ENCODE results near the gene PHLDB1. TPM values are rescaled to one million over a fixed set of nuclear protein-coding genes. Genes with fewer than 3 reads are reported as not detected.
A peak's percentile ranks its signal among the peaks of the same experiment; 100 is the strongest.

Gene PHLDB1
- total RNA-seq, 1 donor from 2014 or later = 179 TPM

GRCh38 chr11:118615976-118616371 lies 8.6 kb downstream of the PHLDB1 start:
- Histone ChIP-seq H3K9me3 (ENCODE audit: insufficient read depth, low read depth, low read length) (no peaks in the 10 kb centered on the region), H2AFZ (ENCODE audit: low read depth, low read length) (no peak overlapping the region), H3K4me3 (ENCODE audit: insufficient read depth, low read depth, low read length) (no peak overlapping the region), H3K27me3 (ENCODE audit: insufficient read depth, low read length) (no peaks in the 10 kb centered on the region), H3K36me3 (ENCODE audit: insufficient read depth, low read length) (peaks cover 14% of the 10 kb centered on the region), H3K9ac (ENCODE audit: low read length) (no peak overlapping the region), H3K4me2 (ENCODE audit: low read length) (no peak overlapping the region), H3K27ac (ENCODE audit: low read depth, low read length) (no peak overlapping the region), H3K4me1 (ENCODE audit: insufficient read depth, low read length) (peaks cover 54% of the 10 kb centered on the region), H3K79me2 (ENCODE audit: insufficient read depth, low read length) (peaks cover 41% of the 10 kb centered on the region), H4K20me1 (ENCODE audit: insufficient read depth, low read length) (peaks cover 13% of the 10 kb centered on the region)
- H3K27me3 Mint-ChIP-seq (ENCODE audit: low read depth, unreplicated experiment) = no peaks in the 10 kb centered on the region
- peaks cover 15% of the 10 kb centered on the region for H3K36me3 Mint-ChIP-seq (ENCODE audit: low read depth, unreplicated experiment)
- no peak overlapping the region for H3K4me3 Mint-ChIP-seq (ENCODE audit: unreplicated experiment)
- TF ChIP-seq, protein P1, sequence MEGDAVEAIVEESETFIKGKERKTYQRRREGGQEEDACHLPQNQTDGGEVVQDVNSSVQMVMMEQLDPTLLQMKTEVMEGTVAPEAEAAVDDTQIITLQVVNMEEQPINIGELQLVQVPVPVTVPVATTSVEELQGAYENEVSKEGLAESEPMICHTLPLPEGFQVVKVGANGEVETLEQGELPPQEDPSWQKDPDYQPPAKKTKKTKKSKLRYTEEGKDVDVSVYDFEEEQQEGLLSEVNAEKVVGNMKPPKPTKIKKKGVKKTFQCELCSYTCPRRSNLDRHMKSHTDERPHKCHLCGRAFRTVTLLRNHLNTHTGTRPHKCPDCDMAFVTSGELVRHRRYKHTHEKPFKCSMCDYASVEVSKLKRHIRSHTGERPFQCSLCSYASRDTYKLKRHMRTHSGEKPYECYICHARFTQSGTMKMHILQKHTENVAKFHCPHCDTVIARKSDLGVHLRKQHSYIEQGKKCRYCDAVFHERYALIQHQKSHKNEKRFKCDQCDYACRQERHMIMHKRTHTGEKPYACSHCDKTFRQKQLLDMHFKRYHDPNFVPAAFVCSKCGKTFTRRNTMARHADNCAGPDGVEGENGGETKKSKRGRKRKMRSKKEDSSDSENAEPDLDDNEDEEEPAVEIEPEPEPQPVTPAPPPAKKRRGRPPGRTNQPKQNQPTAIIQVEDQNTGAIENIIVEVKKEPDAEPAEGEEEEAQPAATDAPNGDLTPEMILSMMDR (IDR thresholded peaks at IDR 0.05; ENCODE audit: insufficient read depth, low read depth, low read length) = no peak
- no peak for TF ChIP-seq EZH2 (IDR thresholded peaks at IDR 0.05; ENCODE audit: insufficient read depth, low read length)
- H3K27ac Mint-ChIP-seq (ENCODE audit: unreplicated experiment) = peak overlapping the region; percentile 97
- H3K4me1 Mint-ChIP-seq (ENCODE audit: low read depth, unreplicated experiment) = peaks cover 82% of the 10 kb centered on the region
- H3K9me3 Mint-ChIP-seq (ENCODE audit: unreplicated experiment) = peaks cover 3% of the 10 kb centered on the region
- no peak for FAIRE-seq
- DNase-seq (ENCODE audit: low read depth) = no peak

GRCh38 chr11:118618115-118618990 lies 10.9 kb downstream of the PHLDB1 start:
- FAIRE-seq = peak; percentile 60
- peaks cover 55% of the 10 kb centered on the region for H3K4me1 ChIP-seq (ENCODE audit: insufficient read depth, low read length)
- peak; percentile 87 for DNase-seq (ENCODE audit: low read depth)
- H3K9ac ChIP-seq (ENCODE audit: low read length) = peak overlapping the region; percentile 82
- peaks cover 44% of the 10 kb centered on the region for H3K79me2 ChIP-seq (ENCODE audit: insufficient read depth, low read length)
- no peaks in the 10 kb centered on the region for H3K9me3 ChIP-seq (ENCODE audit: insufficient read depth, low read depth, low read length)
- H3K27me3 ChIP-seq (ENCODE audit: insufficient read depth, low read length) = no peaks in the 10 kb centered on the region
- TF ChIP-seq EZH2 (IDR thresholded peaks at IDR 0.05; ENCODE audit: insufficient read depth, low read length) = no peak
- TF ChIP-seq, protein P1 (IDR thresholded peaks at IDR 0.05; ENCODE audit: insufficient read depth, low read depth, low read length) = no peak
- Mint-ChIP-seq H3K27ac (ENCODE audit: unreplicated experiment) (peak overlapping the region; percentile 95), H3K4me1 (ENCODE audit: low read depth, unreplicated experiment) (peaks cover 75% of the 10 kb centered on the region), H3K9me3 (ENCODE audit: unreplicated experiment) (peaks cover 3% of the 10 kb centered on the region), H3K4me3 (ENCODE audit: unreplicated experiment) (peak overlapping the region; percentile 63), H3K36me3 (ENCODE audit: low read depth, unreplicated experiment) (peaks cover 15% of the 10 kb centered on the region), H3K27me3 (ENCODE audit: low read depth, unreplicated experiment) (no peaks in the 10 kb centered on the region)
- H2AFZ ChIP-seq (ENCODE audit: low read depth, low read length) = peak overlapping the region; percentile 23
- H3K36me3 ChIP-seq (ENCODE audit: insufficient read depth, low read length) = peaks cover 14% of the 10 kb centered on the region
- peak overlapping the region; percentile 99 for H3K27ac ChIP-seq (ENCODE audit: low read depth, low read length)
- peaks cover 16% of the 10 kb centered on the region for H4K20me1 ChIP-seq (ENCODE audit: insufficient read depth, low read length)
- peak overlapping the region; percentile 95 for H3K4me2 ChIP-seq (ENCODE audit: low read length)
- H3K4me3 ChIP-seq (ENCODE audit: insufficient read depth, low read depth, low read length) = peak overlapping the region; percentile 11

DNA sequence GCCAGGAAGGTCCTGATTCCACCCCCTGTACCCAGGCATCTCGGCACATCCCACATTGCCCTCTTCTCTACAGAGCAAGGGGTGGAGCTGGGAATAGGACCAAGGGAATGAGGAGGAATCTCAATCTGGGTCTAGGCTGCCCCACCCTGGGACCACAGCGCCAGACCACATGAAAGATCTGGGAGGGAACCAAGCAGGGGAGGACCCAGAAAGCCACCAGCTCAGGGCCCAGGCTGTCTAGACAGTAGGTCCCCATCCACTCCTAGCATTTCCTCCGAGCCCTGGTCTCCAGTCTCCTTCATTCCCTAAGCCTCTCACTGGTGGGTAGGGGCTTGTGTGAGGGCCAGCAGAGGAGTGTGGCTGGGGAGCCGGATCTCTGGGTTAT lies 11.6 kb downstream of the PHLDB1 start:
- Histone ChIP-seq H3K36me3 (ENCODE audit: insufficient read depth, low read length) (peaks cover 14% of the 10 kb centered on the region), H3K4me1 (ENCODE audit: insufficient read depth, low read length) (peaks cover 58% of the 10 kb centered on the region), H3K27ac (ENCODE audit: low read depth, low read length) (peak overlapping the region; percentile 99), H4K20me1 (ENCODE audit: insufficient read depth, low read length) (peaks cover 22% of the 10 kb centered on the region), H2AFZ (ENCODE audit: low read depth, low read length) (no peak overlapping the region), H3K79me2 (ENCODE audit: insufficient read depth, low read length) (peaks cover 43% of the 10 kb centered on the region), H3K9me3 (ENCODE audit: insufficient read depth, low read depth, low read length) (no peaks in the 10 kb centered on the region), H3K9ac (ENCODE audit: low read length) (peak overlapping the region; percentile 82), H3K27me3 (ENCODE audit: insufficient read depth, low read length) (no peaks in the 10 kb centered on the region), H3K4me2 (ENCODE audit: low read length) (peak overlapping the region; percentile 95), H3K4me3 (ENCODE audit: insufficient read depth, low read depth, low read length) (peak overlapping the region; percentile 11)
- peak; percentile 90 for DNase-seq (ENCODE audit: low read depth)
- TF ChIP-seq EZH2 (IDR thresholded peaks at IDR 0.05; ENCODE audit: insufficient read depth, low read length) = no peak
- TF ChIP-seq, protein P1 (IDR thresholded peaks at IDR 0.05; ENCODE audit: insufficient read depth, low read depth, low read length) = no peak
- Mint-ChIP-seq H3K9me3 (ENCODE audit: unreplicated experiment) (peaks cover 5% of the 10 kb centered on the region), H3K4me1 (ENCODE audit: low read depth, unreplicated experiment) (peaks cover 79% of the 10 kb centered on the region), H3K27me3 (ENCODE audit: low read depth, unreplicated experiment) (no peaks in the 10 kb centered on the region), H3K4me3 (ENCODE audit: unreplicated experiment) (peak overlapping the region; percentile 72), H3K27ac (ENCODE audit: unreplicated experiment) (peak overlapping the region; percentile 95), H3K36me3 (ENCODE audit: low read depth, unreplicated experiment) (peaks cover 15% of the 10 kb centered on the region)
- FAIRE-seq = no peak

Measured in astrocyte (in vitro differentiated cells and primary cell).